Breast epithelium (tissue), 3 donors: ENCODE measurements around the gene LZTFL1.

Experiments
- POLR2AphosphoS5 ChIP-seq, 3 donors: sonication (generic); formaldehyde crosslinking; IDR thresholded peaks; one replicate each; pipeline ENCODE4 v1.6.1; 2017; ENCODE audit warnings: antibody characterized with exemption in 3 of 3
- TF ChIP-seq, protein P1 (sequence below), 3 donors: fragments of 450-650 bp; IDR thresholded peaks; one replicate each; pipeline ENCODE4 v1.5.1; 2016 to 2017; ENCODE audit warnings: antibody characterized with exemption in 3 of 3, mild to moderate bottlenecking in 3 of 3, moderate library complexity in 3 of 3

- TF ChIP-seq, protein P1, sequence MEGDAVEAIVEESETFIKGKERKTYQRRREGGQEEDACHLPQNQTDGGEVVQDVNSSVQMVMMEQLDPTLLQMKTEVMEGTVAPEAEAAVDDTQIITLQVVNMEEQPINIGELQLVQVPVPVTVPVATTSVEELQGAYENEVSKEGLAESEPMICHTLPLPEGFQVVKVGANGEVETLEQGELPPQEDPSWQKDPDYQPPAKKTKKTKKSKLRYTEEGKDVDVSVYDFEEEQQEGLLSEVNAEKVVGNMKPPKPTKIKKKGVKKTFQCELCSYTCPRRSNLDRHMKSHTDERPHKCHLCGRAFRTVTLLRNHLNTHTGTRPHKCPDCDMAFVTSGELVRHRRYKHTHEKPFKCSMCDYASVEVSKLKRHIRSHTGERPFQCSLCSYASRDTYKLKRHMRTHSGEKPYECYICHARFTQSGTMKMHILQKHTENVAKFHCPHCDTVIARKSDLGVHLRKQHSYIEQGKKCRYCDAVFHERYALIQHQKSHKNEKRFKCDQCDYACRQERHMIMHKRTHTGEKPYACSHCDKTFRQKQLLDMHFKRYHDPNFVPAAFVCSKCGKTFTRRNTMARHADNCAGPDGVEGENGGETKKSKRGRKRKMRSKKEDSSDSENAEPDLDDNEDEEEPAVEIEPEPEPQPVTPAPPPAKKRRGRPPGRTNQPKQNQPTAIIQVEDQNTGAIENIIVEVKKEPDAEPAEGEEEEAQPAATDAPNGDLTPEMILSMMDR (IDR thresholded peaks at IDR 0.05): no peak
- no peak for TF ChIP-seq POLR2AphosphoS5 (IDR thresholded peaks at IDR 0.05)
Measured at GRCh38 chr3:45792036-45792435, 49.9 kb downstream of the LZTFL1 start.
